MM.1S (cell line): ENCODE results near the gene WBP1L.
"Not testable (repeated sequence)": the region's sequence is repeated elsewhere in the genome, so short reads cannot be mapped to it uniquely, and the experiment has no call there.

Experiments
- EZH2 ChIP-seq: fragments of 300-600 bp; sonication (generic); optimal IDR thresholded peaks from 2 replicates; pipeline ENCODE3; 2017; ENCODE audit warnings: low read depth, mild to moderate bottlenecking, antibody characterized with exemption, low read length, mixed read lengths
- EZH2phosphoT487 ChIP-seq: fragments of 300-600 bp; sonication (generic); IDR thresholded peaks from 2 replicates; pipeline ENCODE4 v1.6.1; 2018; ENCODE audit warnings: antibody characterized with exemption, low read length
- TF ChIP-seq, protein P1 (sequence below): fragments of 300-600 bp; sonication (generic); IDR thresholded peaks from 2 replicates; pipeline ENCODE4 v1.5.1; 2016; ENCODE audit warnings: antibody characterized with exemption, low read length, mixed read lengths

DNA sequence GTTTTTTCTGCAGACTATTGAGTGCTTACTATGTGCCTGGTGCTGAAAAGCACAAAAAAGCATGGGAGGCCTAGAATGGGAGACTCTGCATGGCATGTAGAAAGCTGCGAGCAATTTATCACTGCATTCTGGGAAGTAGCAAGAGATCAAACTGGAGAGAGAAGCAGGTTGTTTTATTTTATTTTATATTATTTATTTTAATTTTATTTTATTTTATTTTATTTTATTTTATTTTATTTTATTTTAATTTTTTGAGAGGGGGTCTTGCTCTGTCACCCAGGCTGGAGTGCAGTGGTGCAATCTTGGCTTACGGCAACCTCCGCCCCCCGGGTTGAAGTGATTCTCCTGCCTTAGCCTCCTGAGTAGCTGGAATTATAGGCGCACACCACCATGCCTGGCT, 76.3 kb downstream of the WBP1L start:
- not testable (repeated sequence) for TF ChIP-seq EZH2, EZH2phosphoT487
- TF ChIP-seq, protein P1, sequence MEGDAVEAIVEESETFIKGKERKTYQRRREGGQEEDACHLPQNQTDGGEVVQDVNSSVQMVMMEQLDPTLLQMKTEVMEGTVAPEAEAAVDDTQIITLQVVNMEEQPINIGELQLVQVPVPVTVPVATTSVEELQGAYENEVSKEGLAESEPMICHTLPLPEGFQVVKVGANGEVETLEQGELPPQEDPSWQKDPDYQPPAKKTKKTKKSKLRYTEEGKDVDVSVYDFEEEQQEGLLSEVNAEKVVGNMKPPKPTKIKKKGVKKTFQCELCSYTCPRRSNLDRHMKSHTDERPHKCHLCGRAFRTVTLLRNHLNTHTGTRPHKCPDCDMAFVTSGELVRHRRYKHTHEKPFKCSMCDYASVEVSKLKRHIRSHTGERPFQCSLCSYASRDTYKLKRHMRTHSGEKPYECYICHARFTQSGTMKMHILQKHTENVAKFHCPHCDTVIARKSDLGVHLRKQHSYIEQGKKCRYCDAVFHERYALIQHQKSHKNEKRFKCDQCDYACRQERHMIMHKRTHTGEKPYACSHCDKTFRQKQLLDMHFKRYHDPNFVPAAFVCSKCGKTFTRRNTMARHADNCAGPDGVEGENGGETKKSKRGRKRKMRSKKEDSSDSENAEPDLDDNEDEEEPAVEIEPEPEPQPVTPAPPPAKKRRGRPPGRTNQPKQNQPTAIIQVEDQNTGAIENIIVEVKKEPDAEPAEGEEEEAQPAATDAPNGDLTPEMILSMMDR: not testable (repeated sequence)
